ENCODE results near the gene NDUFS6. TPM values are rescaled to one million over a fixed set of nuclear protein-coding genes. Genes with fewer than 3 reads are reported as not detected.

The NDUFS6 gene
- total and polyA plus RNA-seq, 2 of the 8 experiments (the other 6 are each of a cell fraction or from before 2014, with no cell fraction given): 72.7 to 191 TPM

- DNase-seq (ENCODE audit: low read depth in 1 of 2, low spot score in 2 of 2) (peak in 1 of 2 experiments; percentile 65), FAIRE-seq (no peak)
- no peak overlapping the region for H4K91ac ChIP-seq (replicated peaks; ENCODE audit: insufficient read length, low read length)
- ChIA-PET CTCF (ENCODE audit: partially characterized antibody) (interaction anchor here (0.7 to 1.3 kb wide), 2 partner anchors 16 to 295 kb away, joined by 3 to 5 read pairs; no protein-coding TSS in a partner anchor), POLR2A (ENCODE audit: partially characterized antibody) (interaction anchor here (1.1 kb wide), 1 partner anchor 39 kb away, joined by 3 read pairs; no protein-coding TSS in a partner anchor)
- no peak overlapping the region for H3K56ac ChIP-seq (replicated peaks; ENCODE audit: insufficient read length, low read depth, low read length)
- H3K23ac ChIP-seq (ENCODE audit: insufficient read length): no peak overlapping the region
- no peak overlapping the region for H3K4me2 ChIP-seq (ENCODE audit: insufficient read depth in 1 of 2, low read depth in 2 of 2, low read length in 2 of 2)
- no peak overlapping the region for H2AFZ ChIP-seq (ENCODE audit: low read length)
- no peak overlapping the region for H3K9ac ChIP-seq (replicated peaks in 1 of 4; ENCODE audit: extremely low read depth in 1 of 4, low read depth in 3 of 4, low read length in 3 of 4)
- H2BK15ac ChIP-seq (ENCODE audit: low read length): peak overlapping the region; percentile 2; the same call in 1 of the 2 replicates
- no peak overlapping the region; the same call in 1 of the 2 replicates for H4K8ac ChIP-seq (ENCODE audit: extremely low read depth, insufficient read depth, low read length)
- H4K5ac ChIP-seq (ENCODE audit: insufficient read length, low read depth, low read length): no peak overlapping the region
- H3K18ac ChIP-seq (ENCODE audit: extremely low read depth, low read length): peak overlapping the region; percentile 60; the same call in 1 of the 2 replicates
- no peaks in the 10 kb centered on the region for H4K20me1 ChIP-seq (replicated peaks in 1 of 2; ENCODE audit: control insufficient read depth in 1 of 2, insufficient read depth in 2 of 2, low read length in 2 of 2)
- no peaks in the 10 kb centered on the region; the same call in 1 of the 2 replicates for H3K23me2 ChIP-seq (ENCODE audit: low read depth, low read length)
- no peak overlapping the region for H3K27ac ChIP-seq (ENCODE audit: low read depth, low read length)
- H3K79me1 ChIP-seq (ENCODE audit: low read depth, low read length): no peaks in the 10 kb centered on the region
- H2AK5ac ChIP-seq (ENCODE audit: low read depth, low read length): no peak overlapping the region
- no peaks in the 10 kb centered on the region for H3K9me3 ChIP-seq (ENCODE audit: insufficient read depth in 2 of 2, low read depth in 1 of 2, low read length in 1 of 2)
- peaks cover 0 to 8% (median under 1%) of the 10 kb centered on the region in 4 experiments; a peak in 3 of 7 replicates for H3K4me1 ChIP-seq (replicated peaks in 1 of 4; ENCODE audit: control insufficient read depth in 3 of 4, insufficient read depth in 4 of 4, low read length in 3 of 4)
- no peak overlapping the region for H2BK20ac ChIP-seq (ENCODE audit: low read length)
- H3K27me3 ChIP-seq (replicated peaks in 1 of 4; ENCODE audit: control insufficient read depth in 3 of 4, extremely low read depth in 1 of 4, insufficient read depth in 3 of 4, low read length in 3 of 4): no peaks in the 10 kb centered on the region; a peak in 2 of 7 replicates
- no peaks in the 10 kb centered on the region for H3K79me2 ChIP-seq (ENCODE audit: control insufficient read depth in 1 of 2, insufficient read depth in 2 of 2, low read length in 2 of 2)
- H3K4me3 ChIP-seq (ENCODE audit: extremely low read depth in 1 of 4, insufficient read depth in 2 of 4, low read depth in 3 of 4, low read length in 4 of 4): no peak overlapping the region
- no peak overlapping the region for H2BK5ac ChIP-seq (ENCODE audit: low read depth, low read length)
- H3K36me3 ChIP-seq (ENCODE audit: control insufficient read depth in 2 of 4, insufficient read depth in 4 of 4, low read length in 3 of 4): no peaks in the 10 kb centered on the region
- H3K4ac ChIP-seq (replicated peaks; ENCODE audit: insufficient read length, low read depth, low read length): no peak overlapping the region
- H3K14ac ChIP-seq (ENCODE audit: insufficient read length): no peak overlapping the region
- 65% methylated on average over 31 of the region's 31 CpGs; no CpG with 5 or more reads in 1 of the 2 experiments for WGBS, 2 experiments (ENCODE audit: extremely low coverage in 1 of 2, insufficient coverage in 1 of 2, insufficient read length in 1 of 2, insufficient replicate concordance in 2 of 2, low coverage in 1 of 2, low lambda C conversion rate in 2 of 2, missing lambda C conversion rate in 1 of 2)
- H2BK120ac ChIP-seq (replicated peaks; ENCODE audit: low read depth, low read length): no peak overlapping the region
- TF ChIP-seq MAX (IDR thresholded peaks at IDR 0.05): peak; percentile 69
- peak; percentile 23; the same call in 1 of the 2 replicates for TF ChIP-seq USF2 (IDR thresholded peaks at IDR 0.05; ENCODE audit: low read length)
- TF ChIP-seq KDM1A (IDR thresholded peaks at IDR 0.05; ENCODE audit: borderline replicate concordance, low read length): no peak
- H2BK12ac ChIP-seq (ENCODE audit: low read depth, low read length): peak overlapping the region; percentile 63; the same call in 1 of the 2 replicates
These were observed 39.7 kb downstream of the NDUFS6 start for GRCh38 chr5:1840741-1841521.
